ENCODE data around the gene SPATC1L. TPM values are rescaled to one million over a fixed set of nuclear protein-coding genes. Genes with fewer than 3 reads are reported as not detected.

SPATC1L gene
- total RNA-seq, 4 donors from 2014 or later: 1.3 to 22.0 (median 7.0) TPM

GRCh38 chr21:46158666-46159300 lies 25.5 kb downstream of the SPATC1L start:
- H3K36me3 ChIP-seq: peaks cover 0 to 20% (median 0%) of the 10 kb centered on the region in 4 donors
- no peak for DNase-seq (ENCODE audit: extremely low spot score)
- peaks cover 0 to 14% (median 4%) of the 10 kb centered on the region in 4 donors for H3K4me1 ChIP-seq
- H3K9me3 ChIP-seq: no peaks in the 10 kb centered on the region
- no peak for TF ChIP-seq POLR2AphosphoS5 (IDR thresholded peaks at IDR 0.05)
- no peak for TF ChIP-seq POLR2A (IDR thresholded peaks at IDR 0.05; ENCODE audit: low read depth)
- TF ChIP-seq CTCF (IDR thresholded peaks at IDR 0.05): no peak
- TF ChIP-seq EP300 (IDR thresholded peaks at IDR 0.05): no peak
- 90% methylated on average over 8 of the region's 10 CpGs for WGBS
- no peak overlapping the region for H3K4me3 ChIP-seq
- H3K27ac ChIP-seq (replicated peaks in 1 of 4): no peak overlapping the region
- peaks cover 0 to 27% (median 2%) of the 10 kb centered on the region in 4 donors for H3K27me3 ChIP-seq
- intact Hi-C loops (cut with DNase I): no loop called here

- intact Hi-C loops (cut with DNase I): no loop called here
- Histone ChIP-seq H3K4me3 (no peak overlapping the region), H3K27ac (replicated peaks in 1 of 4) (no peak overlapping the region), H3K27me3 (peaks cover 0 to 29% (median 2%) of the 10 kb centered on the region in 4 donors), H3K9me3 (no peaks in the 10 kb centered on the region), H3K4me1 (peaks cover 7 to 21% (median 11%) of the 10 kb centered on the region in 4 donors), H3K36me3 (peaks cover 0 to 20% (median 0%) of the 10 kb centered on the region in 4 donors)
- no peak for DNase-seq (ENCODE audit: extremely low spot score)
- 88% methylated on average over 10 of the region's 15 CpGs for WGBS
- TF ChIP-seq EP300 (IDR thresholded peaks at IDR 0.05) (no peak), POLR2AphosphoS5 (IDR thresholded peaks at IDR 0.05) (no peak), CTCF (IDR thresholded peaks at IDR 0.05) (no peak), POLR2A (IDR thresholded peaks at IDR 0.05; ENCODE audit: low read depth) (no peak)
Observed at GRCh38 chr21:46157987-46158451, 26.2 kb downstream of the SPATC1L start.

GRCh38 chr21:46157396-46157986 lies 26.8 kb downstream of the SPATC1L start:
- Histone ChIP-seq H3K27ac (replicated peaks in 1 of 4) (no peak overlapping the region), H3K27me3 (peaks cover 0 to 27% (median 2%) of the 10 kb centered on the region in 4 donors), H3K4me3 (no peak overlapping the region), H3K9me3 (no peaks in the 10 kb centered on the region), H3K36me3 (peaks cover 0 to 20% (median 0%) of the 10 kb centered on the region in 4 donors), H3K4me1 (peaks cover 10 to 24% (median 16%) of the 10 kb centered on the region in 4 donors)
- no peak for DNase-seq (ENCODE audit: extremely low spot score)
- intact Hi-C loops (cut with DNase I): no loop called here
- TF ChIP-seq CTCF (IDR thresholded peaks at IDR 0.05): no peak
- no peak for TF ChIP-seq POLR2AphosphoS5 (IDR thresholded peaks at IDR 0.05)
- no peak for TF ChIP-seq EP300 (IDR thresholded peaks at IDR 0.05)
- no peak for TF ChIP-seq POLR2A (IDR thresholded peaks at IDR 0.05; ENCODE audit: low read depth)
- WGBS: 92% methylated on average over 10 of the region's 12 CpGs

- TF ChIP-seq CTCF (IDR thresholded peaks at IDR 0.05): no peak
- TF ChIP-seq POLR2A (IDR thresholded peaks at IDR 0.05; ENCODE audit: low read depth): no peak
- TF ChIP-seq EP300 (IDR thresholded peaks at IDR 0.05): no peak
- no peak for TF ChIP-seq POLR2AphosphoS5 (IDR thresholded peaks at IDR 0.05)
- Histone ChIP-seq H3K36me3 (peaks cover 0 to 16% (median 0%) of the 10 kb centered on the region in 4 donors), H3K4me3 (no peak overlapping the region), H3K27ac (replicated peaks in 1 of 4) (no peak overlapping the region), H3K4me1 (peaks cover 10 to 18% (median 16%) of the 10 kb centered on the region in 4 donors), H3K9me3 (no peaks in the 10 kb centered on the region), H3K27me3 (peaks cover 0 to 19% (median 2%) of the 10 kb centered on the region in 4 donors)
- intact Hi-C loops (cut with DNase I): no loop called here
- WGBS: 87% methylated on average over 10 of the region's 10 CpGs
- DNase-seq (ENCODE audit: extremely low spot score): no peak
Observed at GRCh38 chr21:46156678-46157077, 27.6 kb downstream of the SPATC1L start.
